HepG2 (cell line): Measurements from ENCODE around the gene RAN. TPM values are rescaled to one million over a fixed set of nuclear protein-coding genes. Genes with fewer than 3 reads are reported as not detected.

Source experiments
- ATF5 ChIP-seq: sonication (generic); formaldehyde crosslinking; IDR thresholded peaks from 2 replicates; pipeline ENCODE4 v1.4.0; 2020; ENCODE audit warnings: mild to moderate bottlenecking, low read depth, missing genetic modification reagents
- FOXC1 ChIP-seq: sonication (generic); formaldehyde crosslinking; IDR thresholded peaks from 2 replicates; pipeline ENCODE4 v1.8.0; 2022; ENCODE audit warnings: mild to moderate bottlenecking, missing genetic modification reagents, borderline replicate concordance
- FOXP4 ChIP-seq: sonication (generic); formaldehyde crosslinking; IDR thresholded peaks from 2 replicates; pipeline ENCODE4 v1.4.0; 2020; ENCODE audit warnings: missing genetic modification reagents
- MAX ChIP-seq: IDR thresholded peaks from 2 replicates; pipeline ENCODE4 v1.6.1; 2012; ENCODE audit warnings: inconsistent platforms
- MNT ChIP-seq: fragments of 450-650 bp; IDR thresholded peaks from 2 replicates; pipeline ENCODE4 v1.6.1; 2016
- MXI1 ChIP-seq: IDR thresholded peaks from 3 replicates; pipeline ENCODE4 v1.6.1; 2012; ENCODE audit warnings: low read depth, low read length, inconsistent platforms, borderline replicate concordance
- NFRKB ChIP-seq: fragments of 450-650 bp; IDR thresholded peaks from 2 replicates; pipeline ENCODE4 v1.6.1; 2017
- NFYC ChIP-seq: IDR thresholded peaks from 2 replicates; pipeline ENCODE4 v1.6.1; 2016; ENCODE audit warnings: missing genetic modification reagents, missing compliant biosample characterization
- SCMH1 ChIP-seq: sonication (generic); formaldehyde crosslinking; IDR thresholded peaks from 2 replicates; pipeline ENCODE4 v1.9.0; 2021; ENCODE audit warnings: missing genetic modification reagents, mild to moderate bottlenecking, borderline replicate concordance
- SPEN ChIP-seq: sonication (generic); formaldehyde crosslinking; IDR thresholded peaks from 2 replicates; pipeline ENCODE4 v1.5.1; 2020; ENCODE audit warnings: low read depth, mild to moderate bottlenecking, missing genetic modification reagents
- TBX2 ChIP-seq: sonication (generic); formaldehyde crosslinking; IDR thresholded peaks from 2 replicates; pipeline ENCODE4 v1.5.0; 2020; ENCODE audit warnings: missing genetic modification reagents, mild to moderate bottlenecking, borderline replicate concordance
- TCF7 ChIP-seq: sonication (generic); IDR thresholded peaks from 2 replicates; pipeline ENCODE4 v1.6.1; 2016; ENCODE audit warnings: antibody characterized with exemption, low read depth
- TFE3 ChIP-seq: IDR thresholded peaks from 2 replicates; pipeline ENCODE4 v1.6.1; 2016
- THAP7 ChIP-seq: sonication (generic); formaldehyde crosslinking; IDR thresholded peaks from 2 replicates; pipeline ENCODE4 v1.8.1; 2023; ENCODE audit warnings: mild to moderate bottlenecking, missing genetic modification reagents
- YEATS4 ChIP-seq: sonication (generic); formaldehyde crosslinking; IDR thresholded peaks from 2 replicates; pipeline ENCODE4 v1.4.0; 2020; ENCODE audit warnings: missing genetic modification reagents, borderline replicate concordance
- ZBTB26 ChIP-seq: IDR thresholded peaks from 2 replicates; pipeline ENCODE4 v1.6.1; 2016; ENCODE audit warnings: missing compliant biosample characterization, missing genetic modification reagents, borderline replicate concordance
- ZNF264 ChIP-seq: sonication (generic); formaldehyde crosslinking; IDR thresholded peaks from 2 replicates; pipeline ENCODE4 v1.4.0; 2020; ENCODE audit warnings: missing genetic modification reagents
- ZNF343 ChIP-seq: sonication (generic); formaldehyde crosslinking; IDR thresholded peaks from 2 replicates; pipeline ENCODE4 v1.4.0; 2020; ENCODE audit warnings: mild to moderate bottlenecking, missing genetic modification reagents
- ZNF354B ChIP-seq: sonication (generic); formaldehyde crosslinking; IDR thresholded peaks from 2 replicates; pipeline ENCODE4 v1.8.0; 2022; ENCODE audit warnings: mild to moderate bottlenecking, missing genetic modification reagents
- ZNF614 ChIP-seq: IDR thresholded peaks from 2 replicates; pipeline ENCODE4 v1.6.1; 2018; ENCODE audit warnings: missing biosample characterization, missing genetic modification reagents, inconsistent platforms, borderline replicate concordance
- ZNF709 ChIP-seq: sonication (generic); formaldehyde crosslinking; IDR thresholded peaks from 2 replicates; pipeline ENCODE4 v1.5.0; 2020; ENCODE audit warnings: mild to moderate bottlenecking, missing genetic modification reagents
- polyA plus RNA-seq, 8 experiments: library from polyadenylated mRNA; depleted of rRNA in 3 of 8; stranded (reverse) in 7 of 8; unstranded in 1 of 8; fragments of >200 nt; fragmentation: Illumina TruSeq in 4 of 8; extraction: Trizol in 4 of 8; gene quantifications; 2 replicates each; pipeline versions ENCODE4 v1.2.1 to v1.2.3, GENCODE V29; 2011 to 2016; ENCODE audit warnings: low read depth in 4 of 8, missing spikeins in 1 of 8, mixed read lengths in 1 of 8; ENCODE audit not compliant: insufficient read depth in 1 of 8
- total RNA-seq, 5 experiments: library from RNA; depleted of rRNA; stranded (reverse); fragments of >200 nt; fragmentation: Illumina TruSeq; extraction: Trizol; gene quantifications; 2 replicates each; pipeline ENCODE4 v1.2.3, GENCODE V29; 2016; ENCODE audit warnings: low read depth in 1 of 5

Gene RAN
- total and polyA plus RNA-seq, 2 of the 13 experiments (the other 11 are each of a cell fraction or from before 2014, with no cell fraction given) = 1,335 to 1,630 TPM

- TF ChIP-seq ZBTB26 (CRISPR knock-in tag) = peak; percentile 37; the same call in 1 of the 2 replicates
- TF ChIP-seq ZNF614 = no peak
- TF ChIP-seq MAX = peak; percentile 82
- TF ChIP-seq MXI1 = peak; percentile 49; the same call in 1 of the 3 replicates
- TF ChIP-seq YEATS4 (CRISPR knock-in tag) = peak; percentile 62; the same call in 1 of the 2 replicates
- TF ChIP-seq ZNF354B (CRISPR knock-in tag) = no peak
- peak; percentile 66; the same call in 1 of the 2 replicates for TF ChIP-seq TBX2 (CRISPR knock-in tag)
- no peak for TF ChIP-seq NFYC (CRISPR knock-in tag)
- no peak for TF ChIP-seq NFRKB
- TF ChIP-seq SPEN (CRISPR knock-in tag) = peak; percentile 51; the same call in 1 of the 2 replicates
- TF ChIP-seq ZNF264 (CRISPR knock-in tag) = 0 out of 2 replicates have a peak, but pooled peaks have one; percentile 28
- TF ChIP-seq TFE3 (CRISPR knock-in tag) = peak; percentile 32; the same call in 1 of the 2 replicates
- TF ChIP-seq THAP7 = 0 out of 2 replicates have a peak, but pooled peaks have one; percentile 62
- no peak for TF ChIP-seq TCF7
- no peak for TF ChIP-seq ZNF709
- no peak for TF ChIP-seq SCMH1
- TF ChIP-seq ZNF343 (CRISPR knock-in tag) = peak; percentile 50; the same call in 1 of the 2 replicates
- peak; percentile 63 for TF ChIP-seq MNT
- peak; percentile 53 for TF ChIP-seq FOXP4 (CRISPR knock-in tag)
- TF ChIP-seq ATF5 = no peak
- 0 out of 2 replicates have a peak, but pooled peaks have one; percentile 26 for TF ChIP-seq FOXC1 (CRISPR knock-in tag)
Observed at GRCh38 chr12:130838951-130839769, 32.7 kb upstream of the RAN start, which contains the start of gene STX2 (continued).
